Measurements from ENCODE around the gene OR10J5.

GRCh38 chr1:159501082-159501481 is 34.7 kb downstream of the OR10J5 start:
- TF ChIP-seq POLR2AphosphoS5 (IDR thresholded peaks at IDR 0.05; ENCODE audit: low read depth, low read length) (no peak), TAF1 (IDR thresholded peaks at IDR 0.05; ENCODE audit: borderline replicate concordance, insufficient read depth, low read length) (no peak), REST (IDR thresholded peaks at IDR 0.05; ENCODE audit: insufficient read depth in 1 of 2, low read depth in 2 of 2, low read length in 2 of 2) (no peak)

Data from PFSK-1 (cell line).